IMR-90 (cell line): ENCODE measurements around the gene KAT7. TPM values are rescaled to one million over a fixed set of nuclear protein-coding genes. Genes with fewer than 3 reads are reported as not detected.

Experiments
- ATAC-seq: fragments of 200-7000 bp; cut with Tn5 transposase; 2 replicates; pipeline ENCODE4 v1.9.1; 2020; ENCODE audit warnings: low read depth, mild to moderate bottlenecking, moderate library complexity
- BruUV-seq: library from RNA; stranded (reverse); fragments of 400-500 nt; replicated peaks from 2 replicates; lab custom pipeline; 2021; lab: Mats Ljungman, UMichigan
- CTCF ChIA-PET: fragments of 300-600 bp; formaldehyde crosslinking; extraction: SDS; loops from one replicate; lab custom pipeline; 2021; ENCODE audit warnings: antibody characterized with exemption; lab: Yijun Ruan, JAX
- POLR2A ChIA-PET: fragments of 300-600 bp; sonication (Branson Sonifier 250); formaldehyde crosslinking; loops from one replicate; lab custom pipeline; 2022; ENCODE audit warnings: antibody characterized with exemption; ENCODE audit not compliant: unreplicated experiment; lab: Charles Lee
- DNase-seq: peaks from one replicate; pipeline ENCODE4 v3.0.0; 2013
- H2AFZ ChIP-seq: replicated peaks from 2 replicates; pipeline ENCODE3; 2013; ENCODE audit warnings: low read length, mild to moderate bottlenecking; ENCODE audit not compliant: poor library complexity
- H2AK5ac ChIP-seq: 2 replicates; pipeline ENCODE4 v1.6.1; 2013; ENCODE audit warnings: low read depth, low read length, inconsistent platforms
- H2AK9ac ChIP-seq: replicated peaks from 2 replicates; pipeline ENCODE3; 2013; ENCODE audit warnings: mild to moderate bottlenecking, low read depth, low read length, moderate library complexity; ENCODE audit not compliant: poor library complexity
- H2BK120ac ChIP-seq: 2 replicates; pipeline ENCODE4 v1.6.1; 2013; ENCODE audit warnings: low read depth, low read length, inconsistent platforms
- H2BK15ac ChIP-seq: 3 replicates; pipeline ENCODE4 v1.6.1; 2013; ENCODE audit warnings: low read depth, low read length, inconsistent platforms
- H2BK20ac ChIP-seq: 2 replicates; pipeline ENCODE4 v1.6.1; 2013; ENCODE audit warnings: low read depth, mild to moderate bottlenecking, inconsistent platforms, low read length, moderate library complexity
- H2BK5ac ChIP-seq: 2 replicates; pipeline ENCODE4 v1.6.1; 2013; ENCODE audit warnings: mild to moderate bottlenecking, low read depth, low read length, inconsistent platforms; ENCODE audit not compliant: poor library complexity, severe bottlenecking
- H3K14ac ChIP-seq: replicated peaks from 2 replicates; pipeline ENCODE4 v1.6.1; 2013; ENCODE audit warnings: low read depth, low read length, inconsistent platforms
- H3K18ac ChIP-seq: 2 replicates; pipeline ENCODE4 v1.6.1; 2013; ENCODE audit warnings: low read depth, low read length, control low read depth
- H3K23ac ChIP-seq: 2 replicates; pipeline ENCODE4 v1.6.1; 2013; ENCODE audit warnings: low read depth, low read length, inconsistent platforms
- H3K27ac ChIP-seq: 2 replicates; pipeline ENCODE4 v1.5.1; 2013; ENCODE audit warnings: mild to moderate bottlenecking, control low read depth, low read length; ENCODE audit not compliant: insufficient read depth
- H3K27me3 ChIP-seq: 2 replicates; pipeline ENCODE4 v1.6.1; 2013; ENCODE audit warnings: low read length; ENCODE audit not compliant: control insufficient read depth, insufficient read depth
- H3K36me3 ChIP-seq: 2 replicates; pipeline ENCODE4 v1.6.1; 2013; ENCODE audit warnings: low read length, mixed read lengths; ENCODE audit not compliant: control insufficient read depth, insufficient read depth
- H3K4ac ChIP-seq: 2 replicates; pipeline ENCODE4 v1.6.1; 2013; ENCODE audit warnings: low read depth, low read length, inconsistent platforms
- H3K4me1 ChIP-seq: 2 replicates; pipeline ENCODE4 v1.6.1; 2013; ENCODE audit warnings: low read length, mixed read lengths; ENCODE audit not compliant: control insufficient read depth, insufficient read depth
- H3K4me2 ChIP-seq: 2 replicates; pipeline ENCODE4 v1.6.1; 2013; ENCODE audit warnings: low read depth, mild to moderate bottlenecking, control low read depth, low read length, moderate library complexity
- H3K4me3 ChIP-seq: 2 replicates; pipeline ENCODE4 v1.5.1; 2013; ENCODE audit warnings: low read depth, mild to moderate bottlenecking, control low read depth, low read length, moderate library complexity; ENCODE audit not compliant: insufficient read depth
- H3K56ac ChIP-seq: 2 replicates; pipeline ENCODE4 v1.6.1; 2013; ENCODE audit warnings: low read length, inconsistent platforms; ENCODE audit not compliant: insufficient read depth; ENCODE audit errors: extremely low read depth
- H3K79me1 ChIP-seq, 2 experiments: 2 replicates each; pipeline ENCODE4 v1.6.1; 2013; ENCODE audit warnings: low read length in 2 of 2, inconsistent platforms in 1 of 2, low read depth in 1 of 2
- H3K9ac ChIP-seq: 2 replicates; pipeline ENCODE4 v1.6.1; 2013; ENCODE audit warnings: low read depth, low read length, control low read depth
- H3K9me1 ChIP-seq: 2 replicates; pipeline ENCODE4 v1.6.1; 2013; ENCODE audit warnings: low read length, inconsistent platforms; ENCODE audit not compliant: insufficient read depth
- H3K9me3 ChIP-seq: 2 replicates; pipeline ENCODE4 v1.6.1; 2013; ENCODE audit warnings: low read length; ENCODE audit not compliant: control insufficient read depth, insufficient read depth
- H4K20me1 ChIP-seq: 2 replicates; pipeline ENCODE4 v1.6.1; 2013; ENCODE audit warnings: low read length, inconsistent platforms; ENCODE audit not compliant: insufficient read depth
- H4K5ac ChIP-seq: 2 replicates; pipeline ENCODE4 v1.6.1; 2013; ENCODE audit warnings: mild to moderate bottlenecking, low read depth, low read length, control low read depth
- H4K8ac ChIP-seq, 2 experiments: 2 replicates each; pipeline ENCODE4 v1.6.1; 2013; ENCODE audit warnings: low read depth in 2 of 2, low read length in 2 of 2, control low read depth in 1 of 2, inconsistent platforms in 1 of 2
- H4K91ac ChIP-seq: 2 replicates; pipeline ENCODE4 v1.6.1; 2013; ENCODE audit warnings: low read depth, low read length, inconsistent platforms; ENCODE audit not compliant: insufficient read depth
- CEBPB ChIP-seq: IDR thresholded peaks from 2 replicates; pipeline ENCODE4 v1.6.1; 2012; ENCODE audit warnings: low read depth, low read length, improper control_type of control experiment
- CHD1 ChIP-seq: IDR thresholded peaks from 2 replicates; pipeline ENCODE4 v1.6.1; 2012; ENCODE audit warnings: low read depth, low read length, improper control_type of control experiment
- CTCF ChIP-seq: conservative IDR thresholded peaks from 2 replicates; pipeline ENCODE4 v1.5.1; 2012; ENCODE audit warnings: mild to moderate bottlenecking, low read depth, low read length, improper control_type of control experiment
- ELK1 ChIP-seq: fragments of 150-350 bp; IDR thresholded peaks from 2 replicates; pipeline ENCODE4 v1.6.1; 2016; ENCODE audit warnings: low read depth, mild to moderate bottlenecking, low read length, moderate library complexity, borderline replicate concordance
- FOS ChIP-seq: fragments of 150-350 bp; IDR thresholded peaks from 2 replicates; pipeline ENCODE4 v1.6.1; 2016; ENCODE audit warnings: low read depth, low read length
- MAFK ChIP-seq: IDR thresholded peaks from 2 replicates; pipeline ENCODE4 v1.6.1; 2012; ENCODE audit warnings: low read depth, low read length, improper control_type of control experiment
- MAZ ChIP-seq: IDR thresholded peaks from 2 replicates; pipeline ENCODE4 v1.6.1; 2012; ENCODE audit warnings: low read depth, mild to moderate bottlenecking, low read length, improper control_type of control experiment, moderate library complexity, borderline replicate concordance
- MXI1 ChIP-seq: IDR thresholded peaks from 2 replicates; pipeline ENCODE4 v1.6.1; 2012; ENCODE audit warnings: low read depth, mild to moderate bottlenecking, low read length, moderate library complexity, borderline replicate concordance
- NFE2L2 ChIP-seq: fragments of 150-350 bp; IDR thresholded peaks from 2 replicates; pipeline ENCODE4 v1.6.1; 2016; ENCODE audit warnings: low read depth, mild to moderate bottlenecking, low read length
- POLR2A ChIP-seq: IDR thresholded peaks from 2 replicates; pipeline ENCODE4 v1.6.1; 2012; ENCODE audit warnings: mild to moderate bottlenecking, low read depth, low read length
- RAD21 ChIP-seq: IDR thresholded peaks from 2 replicates; pipeline ENCODE4 v1.6.1; 2012; ENCODE audit warnings: low read length, improper control_type of control experiment
- RCOR1 ChIP-seq: IDR thresholded peaks from 2 replicates; pipeline ENCODE4 v1.6.1; 2012; ENCODE audit warnings: mild to moderate bottlenecking, low read length, improper control_type of control experiment; ENCODE audit not compliant: insufficient replicate concordance
- SMC3 ChIP-seq: fragments of 150-350 bp; IDR thresholded peaks from 2 replicates; pipeline ENCODE4 v1.6.1; 2016; ENCODE audit warnings: low read depth, mild to moderate bottlenecking, antibody characterized with exemption, low read length, moderate library complexity
- USF2 ChIP-seq: fragments of 150-350 bp; IDR thresholded peaks from 2 replicates; pipeline ENCODE4 v1.6.1; 2017; ENCODE audit warnings: mild to moderate bottlenecking, antibody characterized with exemption, low read length, low read depth
- WGBS, 2 experiments: methylation state at CpG; one replicate each; pipeline versions ENCODE4 v1.1.5 to v1.1.7; 2013; ENCODE audit warnings: missing lambda C conversion rate in 2 of 2; ENCODE audit not compliant: insufficient read length in 1 of 2; ENCODE audit errors: extremely low coverage in 2 of 2; 5-methylcytosine and 5-hydroxymethylcytosine counted together
- dilution Hi-C: fragments of 300-500 bp; cut with HindIII; formaldehyde crosslinking; loops from one replicate; pipeline ENCODE4 v1.14.3; 2018; ENCODE audit warnings: low sequenced_read_pairs; ENCODE audit not compliant: unreplicated experiment
- in situ Hi-C: fragments of 300-500 bp; cut with MboI; formaldehyde crosslinking; loops from 3 replicates; pipeline ENCODE4 v1.14.3; 2019; ENCODE audit warnings: low sequenced_read_pairs, inconsistent platforms, mixed read lengths
- intact Hi-C: fragments of 100-400 bp; cut with micrococcal nuclease; formaldehyde crosslinking; loops from 2 replicates; pipeline ENCODE4 v1.10.0; 2022
- polyA plus RNA-seq, 3 experiments: library from polyadenylated mRNA; depleted of rRNA; stranded (reverse); fragments of >200 nt; gene quantifications; 2 replicates each; pipeline ENCODE4 v1.2.3, GENCODE V29; 2012; ENCODE audit warnings: low replicate concordance in 1 of 3
- total RNA-seq: library from RNA; depleted of rRNA; stranded (reverse); fragments of >200 nt; gene quantifications from 2 replicates; pipeline ENCODE4 v1.2.3, GENCODE V29; 2012

Gene KAT7
- total and polyA plus RNA-seq, 2 of the 4 experiments (the other 2 are of a cell fraction), result 16.9 to 21.9 TPM

GRCh38 chr17:49763735-49764558, 24.5 kb upstream of the KAT7 start, which contains the start of gene FAM117A:
Gene FAM117A (minus strand): TSS chr17:49764131. CDS start chr17:49764087, 44 bp downstream.
- ATAC-seq, result peak; percentile 99
- in situ Hi-C loops, result no loop called here
- peak within 1 kb of the TSS; percentile 68 for H2AK9ac ChIP-seq
- H3K79me1 ChIP-seq, result no peaks in the 10 kb centered on the region
- POLR2A ChIA-PET, result no interaction called here
- peak within 1 kb of the TSS; percentile 60 for H3K4me3 ChIP-seq
- dilution Hi-C loops, result no loop called here
- no peaks in the 10 kb centered on the region for H3K4me1 ChIP-seq
- H3K27ac ChIP-seq, result no peak within 1 kb of the TSS
- H2AFZ ChIP-seq, result peak within 1 kb of the TSS; percentile 88
- no peak within 1 kb of the TSS for H4K91ac ChIP-seq
- no peak within 1 kb of the TSS for H2BK5ac ChIP-seq
- H3K14ac ChIP-seq, result no peak within 1 kb of the TSS
- no TSS peak for BruUV-seq
- H2AK5ac ChIP-seq, result no peak within 1 kb of the TSS
- H3K9me1 ChIP-seq, result no peaks in the 10 kb centered on the region; the same call in 1 of the 2 replicates
- no peak within 1 kb of the TSS for H4K5ac ChIP-seq
- intact Hi-C loops, result no loop called here
- no peak within 1 kb of the TSS for H2BK20ac ChIP-seq
- H2BK120ac ChIP-seq, result no peak within 1 kb of the TSS
- no peaks in the 10 kb centered on the region for H3K9me3 ChIP-seq
- peak within 1 kb of the TSS in 1 of 2 experiments; percentile 34; a peak in 1 of 4 replicates for H4K8ac ChIP-seq
- no peak within 1 kb of the TSS for H3K4ac ChIP-seq
- peaks cover 27% of the 10 kb centered on the region for H3K27me3 ChIP-seq
- H3K9ac ChIP-seq, result peak within 1 kb of the TSS; percentile 13; the same call in 1 of the 2 replicates
- H3K23ac ChIP-seq, result peak within 1 kb of the TSS; percentile 80
- DNase-seq, result peak; percentile 96
- H3K18ac ChIP-seq, result no peak within 1 kb of the TSS
- CTCF ChIA-PET, result no interaction called here
- peak within 1 kb of the TSS; percentile 92 for H3K4me2 ChIP-seq
- WGBS, 2 experiments, result 5% methylated on average over 10 of the region's 53 CpGs; no CpG with 5 or more reads in 1 of the 2 experiments
- no peaks in the 10 kb centered on the region for H3K36me3 ChIP-seq
- no peaks in the 10 kb centered on the region for H4K20me1 ChIP-seq
- no peak within 1 kb of the TSS for H3K56ac ChIP-seq
- H2BK15ac ChIP-seq, result no peak within 1 kb of the TSS
- TF ChIP-seq SMC3, result no peak
- no peak for TF ChIP-seq CHD1
- peak; percentile 30; the same call in 1 of the 2 replicates for TF ChIP-seq FOS
- TF ChIP-seq MAFK, result no peak
- no peak for TF ChIP-seq MXI1
- TF ChIP-seq CEBPB, result no peak
- no peak for TF ChIP-seq NFE2L2
- TF ChIP-seq RAD21, result no peak
- TF ChIP-seq ELK1, result no peak
- TF ChIP-seq POLR2A, result peak; percentile 46; the same call in 1 of the 2 replicates
- TF ChIP-seq MAZ, result peak; percentile 71; the same call in 1 of the 2 replicates
- TF ChIP-seq RCOR1, result no peak
- TF ChIP-seq CTCF, result no peak
- peak; percentile 89 for TF ChIP-seq USF2
